Parathyroid adenoma (tissue), 2 donors: ENCODE measurements around the gene WWOX.

ENCODE experiments used
- H2AFZ ChIP-seq: fragments of 300-600 bp; sonication (generic); one replicate; pipeline ENCODE4 v1.7.0; 2017; ENCODE audit warnings: antibody characterized with exemption, mild to moderate bottlenecking
- H3K27ac ChIP-seq: fragments of 300-600 bp; sonication (generic); one replicate; pipeline ENCODE4 v1.7.0; 2017
- H3K27me3 ChIP-seq: fragments of 300-600 bp; sonication (generic); one replicate; pipeline ENCODE4 v1.7.0; 2017; ENCODE audit warnings: low read length; ENCODE audit not compliant: control insufficient read depth, insufficient read depth
- H3K36me3 ChIP-seq: fragments of 300-600 bp; sonication (generic); one replicate; pipeline ENCODE4 v1.7.0; 2017; ENCODE audit warnings: low read length; ENCODE audit not compliant: control insufficient read depth, insufficient read depth
- H3K4me1 ChIP-seq: fragments of 300-600 bp; sonication (generic); one replicate; pipeline ENCODE4 v1.7.0; 2017; ENCODE audit warnings: control low read depth
- H3K4me2 ChIP-seq: fragments of 300-600 bp; sonication (generic); one replicate; pipeline ENCODE4 v1.7.0; 2017; ENCODE audit warnings: low read length
- H3K4me3 ChIP-seq: fragments of 300-600 bp; sonication (generic); one replicate; pipeline ENCODE4 v1.7.0; 2017; ENCODE audit warnings: low read depth, low read length
- H3K79me2 ChIP-seq: fragments of 300-600 bp; sonication (generic); one replicate; pipeline ENCODE4 v1.7.0; 2017; ENCODE audit warnings: control low read depth
- H3K9ac ChIP-seq: fragments of 300-600 bp; sonication (generic); one replicate; pipeline ENCODE4 v1.7.0; 2017; ENCODE audit warnings: mild to moderate bottlenecking
- H3K9me3 ChIP-seq: fragments of 300-600 bp; sonication (generic); one replicate; pipeline ENCODE4 v1.7.0; 2017; ENCODE audit warnings: low read length; ENCODE audit not compliant: control insufficient read depth
- CTCF ChIP-seq: fragments of 300-600 bp; sonication (generic); IDR thresholded peaks from one replicate; pipeline ENCODE4 v1.7.0; 2017; ENCODE audit warnings: antibody characterized with exemption, mild to moderate bottlenecking
- donor health status: primary hyperparathyroidism.

The WWOX gene

GRCh38 chr16:78096386-78096785, 3.1 kb upstream of the WWOX start:
- Histone ChIP-seq H3K36me3 (no peaks in the 10 kb centered on the region), H3K4me1 (peaks cover 3% of the 10 kb centered on the region), H3K4me3 (no peak overlapping the region), H3K79me2 (peaks cover 7% of the 10 kb centered on the region), H3K27me3 (no peaks in the 10 kb centered on the region), H3K9ac (no peak overlapping the region), H3K9me3 (no peaks in the 10 kb centered on the region), H2AFZ (no peak overlapping the region), H3K27ac (no peak overlapping the region), H3K4me2 (no peak overlapping the region)
- no peak for TF ChIP-seq CTCF

- no peak for TF ChIP-seq CTCF
- no peak overlapping the region for H3K27ac ChIP-seq
- H3K27me3 ChIP-seq: no peaks in the 10 kb centered on the region
- H3K9me3 ChIP-seq: no peaks in the 10 kb centered on the region
- no peak overlapping the region for H3K4me3 ChIP-seq
- H3K79me2 ChIP-seq: peaks cover 11% of the 10 kb centered on the region
- no peak overlapping the region for H3K4me2 ChIP-seq
- no peak overlapping the region for H2AFZ ChIP-seq
- H3K4me1 ChIP-seq: peaks cover 3% of the 10 kb centered on the region
- H3K9ac ChIP-seq: no peak overlapping the region
- H3K36me3 ChIP-seq: no peaks in the 10 kb centered on the region
These were observed 1.9 kb upstream of the WWOX start for GRCh38 chr16:78097548-78097947.

GRCh38 chr16:78098087-78098486, 1.4 kb upstream of the WWOX start:
- Histone ChIP-seq H3K27me3 (no peaks in the 10 kb centered on the region), H3K4me2 (no peak overlapping the region), H3K4me1 (peaks cover 3% of the 10 kb centered on the region), H3K79me2 (peaks cover 11% of the 10 kb centered on the region), H3K9me3 (no peaks in the 10 kb centered on the region), H3K4me3 (no peak overlapping the region), H3K36me3 (no peaks in the 10 kb centered on the region), H3K9ac (no peak overlapping the region), H2AFZ (no peak overlapping the region), H3K27ac (no peak overlapping the region)
- TF ChIP-seq CTCF: no peak

GRCh38 chr16:78098595-78099270, 721 bp upstream of the WWOX start:
- H3K4me2 ChIP-seq: peak overlapping the region; percentile 67
- peak overlapping the region; percentile 95 for H3K4me3 ChIP-seq
- H3K27ac ChIP-seq: peak overlapping the region; percentile 90
- peaks cover 3% of the 10 kb centered on the region for H3K4me1 ChIP-seq
- TF ChIP-seq CTCF: no peak
- no peak overlapping the region for H3K9ac ChIP-seq
- H2AFZ ChIP-seq: peak overlapping the region; percentile 92
- peaks cover 11% of the 10 kb centered on the region for H3K79me2 ChIP-seq
- no peaks in the 10 kb centered on the region for H3K9me3 ChIP-seq
- no peaks in the 10 kb centered on the region for H3K36me3 ChIP-seq
- H3K27me3 ChIP-seq: no peaks in the 10 kb centered on the region

- no peaks in the 10 kb centered on the region for H3K36me3 ChIP-seq
- H3K9ac ChIP-seq: peak overlapping the region; percentile 38
- TF ChIP-seq CTCF: peak; percentile 77
- H3K4me2 ChIP-seq: peak overlapping the region; percentile 91
- H3K27me3 ChIP-seq: no peaks in the 10 kb centered on the region
- peaks cover 3% of the 10 kb centered on the region for H3K4me1 ChIP-seq
- no peaks in the 10 kb centered on the region for H3K9me3 ChIP-seq
- peak overlapping the region; percentile 92 for H2AFZ ChIP-seq
- H3K27ac ChIP-seq: peak overlapping the region; percentile 90
- peak overlapping the region; percentile 95 for H3K4me3 ChIP-seq
- H3K79me2 ChIP-seq: peaks cover 11% of the 10 kb centered on the region
These were observed 636 bp downstream of the WWOX start for GRCh38 chr16:78100112-78100467.
